Adrenal gland (tissue), 5 donors: ENCODE results near the gene FAM219A.

ENCODE experiments used
- POLR2A ChIP-seq, 2 donors: fragments of 450-650 bp; IDR thresholded peaks; one replicate each; pipeline ENCODE4 v1.6.1; 2017; ENCODE audit warnings: antibody characterized with exemption in 2 of 2, mild to moderate bottlenecking in 2 of 2, moderate library complexity in 1 of 2
- TF ChIP-seq, protein P1 (sequence below), 6 experiments: fragments of 450-650 bp in 4 of 6; fragments of 200-600 bp in 2 of 6; sonication (generic) in 1 of 6; IDR thresholded peaks; 1 replicate in 5 of 6; 2 replicates in 1 of 6; pipeline versions ENCODE4 v1.5.1 to v1.8.0; 2016 to 2021; ENCODE audit warnings: antibody characterized with exemption in 6 of 6, mild to moderate bottlenecking in 2 of 6, moderate library complexity in 1 of 6
- donor health status: DM: no; HTN: no; CAD: no.

- TF ChIP-seq, protein P1, sequence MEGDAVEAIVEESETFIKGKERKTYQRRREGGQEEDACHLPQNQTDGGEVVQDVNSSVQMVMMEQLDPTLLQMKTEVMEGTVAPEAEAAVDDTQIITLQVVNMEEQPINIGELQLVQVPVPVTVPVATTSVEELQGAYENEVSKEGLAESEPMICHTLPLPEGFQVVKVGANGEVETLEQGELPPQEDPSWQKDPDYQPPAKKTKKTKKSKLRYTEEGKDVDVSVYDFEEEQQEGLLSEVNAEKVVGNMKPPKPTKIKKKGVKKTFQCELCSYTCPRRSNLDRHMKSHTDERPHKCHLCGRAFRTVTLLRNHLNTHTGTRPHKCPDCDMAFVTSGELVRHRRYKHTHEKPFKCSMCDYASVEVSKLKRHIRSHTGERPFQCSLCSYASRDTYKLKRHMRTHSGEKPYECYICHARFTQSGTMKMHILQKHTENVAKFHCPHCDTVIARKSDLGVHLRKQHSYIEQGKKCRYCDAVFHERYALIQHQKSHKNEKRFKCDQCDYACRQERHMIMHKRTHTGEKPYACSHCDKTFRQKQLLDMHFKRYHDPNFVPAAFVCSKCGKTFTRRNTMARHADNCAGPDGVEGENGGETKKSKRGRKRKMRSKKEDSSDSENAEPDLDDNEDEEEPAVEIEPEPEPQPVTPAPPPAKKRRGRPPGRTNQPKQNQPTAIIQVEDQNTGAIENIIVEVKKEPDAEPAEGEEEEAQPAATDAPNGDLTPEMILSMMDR (IDR thresholded peaks at IDR 0.05), result no peak
- TF ChIP-seq POLR2A (IDR thresholded peaks at IDR 0.05), result no peak
These were observed 49.2 kb upstream of the FAM219A start for GRCh38 chr9:34507556-34507955.
